ENCODE data around the gene DSTYK. TPM values are rescaled to one million over a fixed set of nuclear protein-coding genes. Genes with fewer than 3 reads are reported as not detected.
A peak's percentile ranks its signal among the peaks of the same experiment; 100 is the strongest.

The DSTYK gene
- total and polyA plus RNA-seq, 2 experiments from 2014 or later = 6.1 to 10.7 TPM

- Histone ChIP-seq H3K4me1 (ENCODE audit: insufficient read depth) (peaks cover 12% of the 10 kb centered on the region), H3K27me3 (ENCODE audit: insufficient read depth) (no peaks in the 10 kb centered on the region), H3K36me3 (ENCODE audit: insufficient read depth) (no peaks in the 10 kb centered on the region), H3K27ac (ENCODE audit: low read depth) (peak overlapping the region; percentile 97), H2AFZ (peak overlapping the region; percentile 93), H4K20me1 (replicated peaks; ENCODE audit: insufficient read depth) (no peaks in the 10 kb centered on the region), H3K79me2 (replicated peaks; ENCODE audit: insufficient read depth) (peaks cover 40% of the 10 kb centered on the region), H3K9me2 (ENCODE audit: insufficient read depth) (no peaks in the 10 kb centered on the region), H3F3A (replicated peaks; ENCODE audit: low read depth) (no peaks in the 10 kb centered on the region), H3K4me3 (peak overlapping the region; percentile 99), H3K4me2 (peak overlapping the region; percentile 88)
- H3K4me1 Mint-ChIP-seq = peaks cover 15% of the 10 kb centered on the region; the same call in 2 of the 3 replicates
- H3K27me3 Mint-ChIP-seq (ENCODE audit: insufficient read depth, low read depth, poor library complexity) = peaks cover 19% of the 10 kb centered on the region
- DNase-seq (ENCODE audit: low spot score) (peak; percentile 67), ATAC-seq (peak; percentile 59)
- no peaks in the 10 kb centered on the region for H3K9me3 Mint-ChIP-seq
- no peak for TF ChIP-seq REST (IDR thresholded peaks at IDR 0.05; ENCODE audit: unreplicated experiment)
- no peak for TF ChIP-seq JUNB (IDR thresholded peaks at IDR 0.05; ENCODE audit: unreplicated experiment)
- no peak for TF ChIP-seq CREB1 (CRISPR knock-in tag; IDR thresholded peaks at IDR 0.05; ENCODE audit: low read depth)
- no peak for TF ChIP-seq POLR2AphosphoS5 (IDR thresholded peaks at IDR 0.05; ENCODE audit: low read depth)
- no peak for TF ChIP-seq ZNF331 (CRISPR knock-in tag; IDR thresholded peaks at IDR 0.05; ENCODE audit: low read depth)
- TF ChIP-seq EZH2 (IDR thresholded peaks at IDR 0.05; ENCODE audit: low read depth, unreplicated experiment) = no peak
- TF ChIP-seq EZH2phosphoT487 (IDR thresholded peaks at IDR 0.05; ENCODE audit: unreplicated experiment) = no peak
- no peak for TF ChIP-seq NANOG (IDR thresholded peaks at IDR 0.05; ENCODE audit: borderline replicate concordance)
- TF ChIP-seq, protein P1, sequence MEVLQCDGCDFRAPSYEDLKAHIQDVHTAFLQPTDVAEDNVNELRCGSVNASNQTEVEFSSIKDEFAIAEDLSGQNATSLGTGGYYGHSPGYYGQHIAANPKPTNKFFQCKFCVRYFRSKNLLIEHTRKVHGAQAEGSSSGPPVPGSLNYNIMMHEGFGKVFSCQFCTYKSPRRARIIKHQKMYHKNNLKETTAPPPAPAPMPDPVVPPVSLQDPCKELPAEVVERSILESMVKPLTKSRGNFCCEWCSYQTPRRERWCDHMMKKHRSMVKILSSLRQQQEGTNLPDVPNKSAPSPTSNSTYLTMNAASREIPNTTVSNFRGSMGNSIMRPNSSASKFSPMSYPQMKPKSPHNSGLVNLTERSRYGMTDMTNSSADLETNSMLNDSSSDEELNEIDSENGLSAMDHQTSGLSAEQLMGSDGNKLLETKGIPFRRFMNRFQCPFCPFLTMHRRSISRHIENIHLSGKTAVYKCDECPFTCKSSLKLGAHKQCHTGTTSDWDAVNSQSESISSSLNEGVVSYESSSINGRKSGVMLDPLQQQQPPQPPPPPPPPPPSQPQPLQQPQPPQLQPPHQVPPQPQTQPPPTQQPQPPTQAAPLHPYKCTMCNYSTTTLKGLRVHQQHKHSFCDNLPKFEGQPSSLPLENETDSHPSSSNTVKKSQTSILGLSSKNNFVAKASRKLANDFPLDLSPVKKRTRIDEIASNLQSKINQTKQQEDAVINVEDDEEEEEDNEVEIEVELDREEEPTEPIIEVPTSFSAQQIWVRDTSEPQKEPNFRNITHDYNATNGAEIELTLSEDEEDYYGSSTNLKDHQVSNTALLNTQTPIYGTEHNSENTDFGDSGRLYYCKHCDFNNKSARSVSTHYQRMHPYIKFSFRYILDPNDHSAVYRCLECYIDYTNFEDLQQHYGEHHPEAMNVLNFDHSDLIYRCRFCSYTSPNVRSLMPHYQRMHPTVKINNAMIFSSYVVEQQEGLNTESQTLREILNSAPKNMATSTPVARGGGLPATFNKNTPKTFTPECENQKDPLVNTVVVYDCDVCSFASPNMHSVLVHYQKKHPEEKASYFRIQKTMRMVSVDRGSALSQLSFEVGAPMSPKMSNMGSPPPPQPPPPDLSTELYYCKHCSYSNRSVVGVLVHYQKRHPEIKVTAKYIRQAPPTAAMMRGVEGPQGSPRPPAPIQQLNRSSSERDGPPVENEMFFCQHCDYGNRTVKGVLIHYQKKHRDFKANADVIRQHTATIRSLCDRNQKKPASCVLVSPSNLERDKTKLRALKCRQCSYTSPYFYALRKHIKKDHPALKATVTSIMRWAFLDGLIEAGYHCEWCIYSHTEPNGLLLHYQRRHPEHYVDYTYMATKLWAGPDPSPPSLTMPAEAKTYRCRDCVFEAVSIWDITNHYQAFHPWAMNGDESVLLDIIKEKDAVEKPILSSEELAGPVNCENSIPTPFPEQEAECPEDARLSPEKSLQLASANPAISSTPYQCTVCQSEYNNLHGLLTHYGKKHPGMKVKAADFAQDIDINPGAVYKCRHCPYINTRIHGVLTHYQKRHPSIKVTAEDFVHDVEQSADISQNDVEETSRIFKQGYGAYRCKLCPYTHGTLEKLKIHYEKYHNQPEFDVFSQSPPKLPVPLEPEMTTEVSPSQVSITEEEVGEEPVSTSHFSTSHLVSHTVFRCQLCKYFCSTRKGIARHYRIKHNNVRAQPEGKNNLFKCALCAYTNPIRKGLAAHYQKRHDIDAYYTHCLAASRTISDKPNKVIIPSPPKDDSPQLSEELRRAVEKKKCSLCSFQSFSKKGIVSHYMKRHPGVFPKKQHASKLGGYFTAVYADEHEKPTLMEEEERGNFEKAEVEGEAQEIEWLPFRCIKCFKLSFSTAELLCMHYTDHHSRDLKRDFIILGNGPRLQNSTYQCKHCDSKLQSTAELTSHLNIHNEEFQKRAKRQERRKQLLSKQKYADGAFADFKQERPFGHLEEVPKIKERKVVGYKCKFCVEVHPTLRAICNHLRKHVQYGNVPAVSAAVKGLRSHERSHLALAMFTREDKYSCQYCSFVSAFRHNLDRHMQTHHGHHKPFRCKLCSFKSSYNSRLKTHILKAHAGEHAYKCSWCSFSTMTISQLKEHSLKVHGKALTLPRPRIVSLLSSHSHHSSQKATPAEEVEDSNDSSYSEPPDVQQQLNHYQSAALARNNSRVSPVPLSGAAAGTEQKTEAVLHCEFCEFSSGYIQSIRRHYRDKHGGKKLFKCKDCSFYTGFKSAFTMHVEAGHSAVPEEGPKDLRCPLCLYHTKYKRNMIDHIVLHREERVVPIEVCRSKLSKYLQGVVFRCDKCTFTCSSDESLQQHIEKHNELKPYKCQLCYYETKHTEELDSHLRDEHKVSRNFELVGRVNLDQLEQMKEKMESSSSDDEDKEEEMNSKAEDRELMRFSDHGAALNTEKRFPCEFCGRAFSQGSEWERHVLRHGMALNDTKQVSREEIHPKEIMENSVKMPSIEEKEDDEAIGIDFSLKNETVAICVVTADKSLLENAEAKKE (CRISPR knock-in tag; IDR thresholded peaks at IDR 0.05) = no peak
- TF ChIP-seq STAT1 (IDR thresholded peaks at IDR 0.05; ENCODE audit: unreplicated experiment) = no peak
- no peak for TF ChIP-seq ZNF114 (CRISPR knock-in tag; IDR thresholded peaks at IDR 0.05)
- TF ChIP-seq, protein P2, sequence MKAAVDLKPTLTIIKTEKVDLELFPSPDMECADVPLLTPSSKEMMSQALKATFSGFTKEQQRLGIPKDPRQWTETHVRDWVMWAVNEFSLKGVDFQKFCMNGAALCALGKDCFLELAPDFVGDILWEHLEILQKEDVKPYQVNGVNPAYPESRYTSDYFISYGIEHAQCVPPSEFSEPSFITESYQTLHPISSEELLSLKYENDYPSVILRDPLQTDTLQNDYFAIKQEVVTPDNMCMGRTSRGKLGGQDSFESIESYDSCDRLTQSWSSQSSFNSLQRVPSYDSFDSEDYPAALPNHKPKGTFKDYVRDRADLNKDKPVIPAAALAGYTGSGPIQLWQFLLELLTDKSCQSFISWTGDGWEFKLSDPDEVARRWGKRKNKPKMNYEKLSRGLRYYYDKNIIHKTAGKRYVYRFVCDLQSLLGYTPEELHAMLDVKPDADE (IDR thresholded peaks at IDR 0.05) = no peak
- no peak for TF ChIP-seq CTCF (conservative IDR thresholded peaks at IDR 0.05; ENCODE audit: low read depth in 2 of 2)
- H3K36me3 Mint-ChIP-seq (ENCODE audit: low read depth) = no peaks in the 10 kb centered on the region
- H3K27ac Mint-ChIP-seq = peak overlapping the region; percentile 92
- peak overlapping the region; percentile 99 for H3K4me3 Mint-ChIP-seq
Observed at GRCh38 chr1:205210756-205211168, 740 bp downstream of the DSTYK start.

Measured in GM23338 (cell line).